ENCODE measurements around the gene TPK1.

GRCh38 chr7:144516729-144517525 lies 318.9 kb downstream of the TPK1 start:
- TF ChIP-seq ZSCAN20 (CRISPR knock-in tag; IDR thresholded peaks at IDR 0.05) (no peak), SMC3 (IDR thresholded peaks at IDR 0.05) (no peak), KDM1A (IDR thresholded peaks at IDR 0.05; ENCODE audit: low read depth) (no peak), ELK1 (IDR thresholded peaks at IDR 0.05; ENCODE audit: low read depth, low read length) (no peak), EP300 (IDR thresholded peaks at IDR 0.05) (no peak), ZC3H11A (IDR thresholded peaks at IDR 0.05) (no peak), POLR2A (IDR thresholded peaks at IDR 0.05; ENCODE audit: low read length) (no peak), CHD4 (IDR thresholded peaks at IDR 0.05; ENCODE audit: borderline replicate concordance) (no peak)
- TF ChIP-seq, protein P1, sequence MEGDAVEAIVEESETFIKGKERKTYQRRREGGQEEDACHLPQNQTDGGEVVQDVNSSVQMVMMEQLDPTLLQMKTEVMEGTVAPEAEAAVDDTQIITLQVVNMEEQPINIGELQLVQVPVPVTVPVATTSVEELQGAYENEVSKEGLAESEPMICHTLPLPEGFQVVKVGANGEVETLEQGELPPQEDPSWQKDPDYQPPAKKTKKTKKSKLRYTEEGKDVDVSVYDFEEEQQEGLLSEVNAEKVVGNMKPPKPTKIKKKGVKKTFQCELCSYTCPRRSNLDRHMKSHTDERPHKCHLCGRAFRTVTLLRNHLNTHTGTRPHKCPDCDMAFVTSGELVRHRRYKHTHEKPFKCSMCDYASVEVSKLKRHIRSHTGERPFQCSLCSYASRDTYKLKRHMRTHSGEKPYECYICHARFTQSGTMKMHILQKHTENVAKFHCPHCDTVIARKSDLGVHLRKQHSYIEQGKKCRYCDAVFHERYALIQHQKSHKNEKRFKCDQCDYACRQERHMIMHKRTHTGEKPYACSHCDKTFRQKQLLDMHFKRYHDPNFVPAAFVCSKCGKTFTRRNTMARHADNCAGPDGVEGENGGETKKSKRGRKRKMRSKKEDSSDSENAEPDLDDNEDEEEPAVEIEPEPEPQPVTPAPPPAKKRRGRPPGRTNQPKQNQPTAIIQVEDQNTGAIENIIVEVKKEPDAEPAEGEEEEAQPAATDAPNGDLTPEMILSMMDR (IDR thresholded peaks at IDR 0.05) = no peak
- TF ChIP-seq, protein P2, sequence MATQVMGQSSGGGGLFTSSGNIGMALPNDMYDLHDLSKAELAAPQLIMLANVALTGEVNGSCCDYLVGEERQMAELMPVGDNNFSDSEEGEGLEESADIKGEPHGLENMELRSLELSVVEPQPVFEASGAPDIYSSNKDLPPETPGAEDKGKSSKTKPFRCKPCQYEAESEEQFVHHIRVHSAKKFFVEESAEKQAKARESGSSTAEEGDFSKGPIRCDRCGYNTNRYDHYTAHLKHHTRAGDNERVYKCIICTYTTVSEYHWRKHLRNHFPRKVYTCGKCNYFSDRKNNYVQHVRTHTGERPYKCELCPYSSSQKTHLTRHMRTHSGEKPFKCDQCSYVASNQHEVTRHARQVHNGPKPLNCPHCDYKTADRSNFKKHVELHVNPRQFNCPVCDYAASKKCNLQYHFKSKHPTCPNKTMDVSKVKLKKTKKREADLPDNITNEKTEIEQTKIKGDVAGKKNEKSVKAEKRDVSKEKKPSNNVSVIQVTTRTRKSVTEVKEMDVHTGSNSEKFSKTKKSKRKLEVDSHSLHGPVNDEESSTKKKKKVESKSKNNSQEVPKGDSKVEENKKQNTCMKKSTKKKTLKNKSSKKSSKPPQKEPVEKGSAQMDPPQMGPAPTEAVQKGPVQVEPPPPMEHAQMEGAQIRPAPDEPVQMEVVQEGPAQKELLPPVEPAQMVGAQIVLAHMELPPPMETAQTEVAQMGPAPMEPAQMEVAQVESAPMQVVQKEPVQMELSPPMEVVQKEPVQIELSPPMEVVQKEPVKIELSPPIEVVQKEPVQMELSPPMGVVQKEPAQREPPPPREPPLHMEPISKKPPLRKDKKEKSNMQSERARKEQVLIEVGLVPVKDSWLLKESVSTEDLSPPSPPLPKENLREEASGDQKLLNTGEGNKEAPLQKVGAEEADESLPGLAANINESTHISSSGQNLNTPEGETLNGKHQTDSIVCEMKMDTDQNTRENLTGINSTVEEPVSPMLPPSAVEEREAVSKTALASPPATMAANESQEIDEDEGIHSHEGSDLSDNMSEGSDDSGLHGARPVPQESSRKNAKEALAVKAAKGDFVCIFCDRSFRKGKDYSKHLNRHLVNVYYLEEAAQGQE (IDR thresholded peaks at IDR 0.05) = no peak
- TF ChIP-seq, protein P3, sequence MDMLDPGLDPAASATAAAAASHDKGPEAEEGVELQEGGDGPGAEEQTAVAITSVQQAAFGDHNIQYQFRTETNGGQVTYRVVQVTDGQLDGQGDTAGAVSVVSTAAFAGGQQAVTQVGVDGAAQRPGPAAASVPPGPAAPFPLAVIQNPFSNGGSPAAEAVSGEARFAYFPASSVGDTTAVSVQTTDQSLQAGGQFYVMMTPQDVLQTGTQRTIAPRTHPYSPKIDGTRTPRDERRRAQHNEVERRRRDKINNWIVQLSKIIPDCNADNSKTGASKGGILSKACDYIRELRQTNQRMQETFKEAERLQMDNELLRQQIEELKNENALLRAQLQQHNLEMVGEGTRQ (IDR thresholded peaks at IDR 0.05) = no peak
